Breast epithelium (tissue), 4 donors: ENCODE data around the gene PNPT1. TPM values are rescaled to one million over a fixed set of nuclear protein-coding genes. Genes with fewer than 3 reads are reported as not detected.

Experiments
- DNase-seq, 2 donors: peaks; one replicate each; pipeline ENCODE4 v3.0.0-alpha.2; 2019; ENCODE audit warnings: low spot score in 2 of 2
- H3K27ac ChIP-seq, 2 donors: fragments of 200-600 bp; sonication (generic) in 1 of 2; one replicate each; pipeline ENCODE4 v1.5.1; 2016 to 2019; ENCODE audit warnings: mild to moderate bottlenecking in 1 of 2
- H3K27me3 ChIP-seq, 2 donors: fragments of 200-600 bp; sonication (generic) in 1 of 2; one replicate each; pipeline versions ENCODE4 v1.5.1 to v1.6.0; 2017 to 2019; ENCODE audit warnings: control low read depth in 1 of 2, mild to moderate bottlenecking in 1 of 2
- H3K36me3 ChIP-seq: fragments of 200-600 bp; one replicate; pipeline ENCODE4 v1.5.1; 2019
- H3K4me1 ChIP-seq, 2 donors: fragments of 200-600 bp; sonication (generic); one replicate each; pipeline ENCODE4 v1.5.1; 2016 to 2019; ENCODE audit warnings: control low read depth in 1 of 2
- H3K4me3 ChIP-seq, 3 donors: fragments of 200-600 bp; sonication (generic); 1 replicate in 2 of 3; 2 replicates in 1 of 3; pipeline ENCODE4 v1.5.1; 2016 to 2019; ENCODE audit warnings: mild to moderate bottlenecking in 3 of 3, moderate library complexity in 2 of 3
- H3K9me3 ChIP-seq, 2 donors: fragments of 200-600 bp; sonication (generic) in 1 of 2; one replicate each; pipeline ENCODE4 v1.5.1; 2016 to 2019; ENCODE audit warnings: control low read depth in 1 of 2
- CTCF ChIP-seq, 3 donors: fragments of 450-650 bp; IDR thresholded peaks; one replicate each; pipeline ENCODE4 v1.5.1; 2016 to 2017; ENCODE audit warnings: antibody characterized with exemption in 3 of 3, mild to moderate bottlenecking in 3 of 3, moderate library complexity in 3 of 3
- POLR2A ChIP-seq: fragments of 450-650 bp; IDR thresholded peaks from one replicate; pipeline ENCODE4 v1.6.1; 2016; ENCODE audit warnings: antibody characterized with exemption, mild to moderate bottlenecking, moderate library complexity
- POLR2AphosphoS5 ChIP-seq, 3 donors: sonication (generic); formaldehyde crosslinking; IDR thresholded peaks; one replicate each; pipeline ENCODE4 v1.6.1; 2017; ENCODE audit warnings: antibody characterized with exemption in 3 of 3
- intact Hi-C: fragments of 100-400 bp; cut with DNase I; formaldehyde crosslinking; loops from one replicate; pipeline ENCODE4 v1.15.1; 2023; ENCODE audit warnings: low total_unique reads
- total RNA-seq, 3 donors: library from RNA; depleted of rRNA; stranded (reverse); fragments of >200 nt; gene quantifications; one replicate each; pipeline ENCODE4 v1.1.0, GENCODE V29; 2016

Gene PNPT1
- total RNA-seq, 3 donors from 2014 or later, result 11.5 to 24.9 (median 21.8) TPM

- Histone ChIP-seq H3K27me3 (no peaks in the 10 kb centered on the region), H3K9me3 (no peaks in the 10 kb centered on the region), H3K27ac (no peak overlapping the region), H3K4me3 (peak overlapping the region in 1 of 3 donors; percentile 27), H3K4me1 (no peaks in the 10 kb centered on the region), H3K36me3 (no peaks in the 10 kb centered on the region)
- intact Hi-C loops, result loop anchor here (5.0 kb wide), 1 partner anchor 563 kb away; no protein-coding TSS in a partner anchor
- no peak for TF ChIP-seq CTCF (IDR thresholded peaks at IDR 0.05)
- no peak for TF ChIP-seq POLR2A
- no peak for TF ChIP-seq POLR2AphosphoS5 (IDR thresholded peaks at IDR 0.05)
- no peak for DNase-seq
Observed at GRCh38 chr2:55620123-55620779, 73.4 kb downstream of the PNPT1 start.

- H3K4me1 ChIP-seq, result no peaks in the 10 kb centered on the region
- no peaks in the 10 kb centered on the region for H3K36me3 ChIP-seq
- H3K27ac ChIP-seq, result peak overlapping the region; percentile 99 to 100
- H3K9me3 ChIP-seq, result no peaks in the 10 kb centered on the region
- TF ChIP-seq CTCF (IDR thresholded peaks at IDR 0.05) (no peak), POLR2AphosphoS5 (IDR thresholded peaks at IDR 0.05) (peak in 2 of 3 donors; percentile 17 to 27)
- H3K4me3 ChIP-seq, result peak overlapping the region; percentile 95 to 100 (median 99)
- intact Hi-C loops, result no loop called here
- DNase-seq, result no peak
- H3K27me3 ChIP-seq, result no peaks in the 10 kb centered on the region
Observed at GRCh38 chr2:55618275-55619055, 75.2 kb downstream of the PNPT1 start.

GRCh38 chr2:55618025-55618274 is 75.7 kb downstream of the PNPT1 start:
- no peaks in the 10 kb centered on the region for H3K27me3 ChIP-seq
- TF ChIP-seq POLR2AphosphoS5 (IDR thresholded peaks at IDR 0.05), result no peak
- TF ChIP-seq POLR2A, result no peak
- no peak for TF ChIP-seq CTCF (IDR thresholded peaks at IDR 0.05)
- no peaks in the 10 kb centered on the region for H3K9me3 ChIP-seq
- no peaks in the 10 kb centered on the region for H3K4me1 ChIP-seq
- H3K36me3 ChIP-seq, result no peaks in the 10 kb centered on the region
- no peak for DNase-seq
- H3K4me3 ChIP-seq, result peak overlapping the region; percentile 95 to 100 (median 99)
- intact Hi-C loops, result no loop called here
- H3K27ac ChIP-seq, result peak overlapping the region; percentile 99 to 100

- no peaks in the 10 kb centered on the region for H3K36me3 ChIP-seq
- DNase-seq, result peak; percentile 98 to 99
- peak; percentile 80 to 92 (median 85) for TF ChIP-seq CTCF (IDR thresholded peaks at IDR 0.05)
- TF ChIP-seq POLR2AphosphoS5 (IDR thresholded peaks at IDR 0.05), result peak; percentile 94 to 98 (median 97)
- peak; percentile 92 for TF ChIP-seq POLR2A
- no peaks in the 10 kb centered on the region for H3K4me1 ChIP-seq
- no peaks in the 10 kb centered on the region for H3K9me3 ChIP-seq
- H3K27me3 ChIP-seq, result no peaks in the 10 kb centered on the region
- H3K4me3 ChIP-seq, result peak within 1 kb of the TSS; percentile 95 to 100 (median 99)
- intact Hi-C loops, result no loop called here
- H3K27ac ChIP-seq, result peak within 1 kb of the TSS; percentile 99 to 100
Observed at GRCh38 chr2:55617175-55618024, 76.2 kb downstream of the PNPT1 start, which contains the start of gene PPP4R3B. Gene PPP4R3B, minus strand, starts transcription at chr2:55617622. Its CDS starts 337 bp downstream, at chr2:55617285.
